K562 (cell line): Measurements from ENCODE around the gene ZNF566. TPM values are rescaled to one million over a fixed set of nuclear protein-coding genes. Genes with fewer than 3 reads are reported as not detected.

Experiments used
- ATAC-seq: fragments of 200-7000 bp; cut with Tn5 transposase; 3 replicates; pipeline ENCODE4 v1.9.1; 2020; ENCODE audit warnings: moderate library complexity
- BruUV-seq: library from RNA; stranded (reverse); fragments of 400-500 nt; replicated peaks from 2 replicates; lab custom pipeline; 2021; lab: Mats Ljungman, UMichigan
- CTCF ChIA-PET: fragments of 300-600 bp; formaldehyde crosslinking; extraction: SDS; loops from one replicate; lab custom pipeline; 2021; ENCODE audit warnings: low intra/inter-chr PET ratio; lab: Yijun Ruan, JAX
- POLR2A ChIA-PET: fragments of 300-600, 350-650 bp; sonication (Branson Sonifier 250); formaldehyde crosslinking; extraction: SDS; loops from one replicate; lab custom pipeline; 2021; ENCODE audit warnings: antibody characterized with exemption, inconsistent platforms; lab: Yijun Ruan, JAX
- DNase-seq, 4 experiments: peaks; one replicate each; pipeline versions ENCODE4 v3.0.0 to v3.0.0-alpha.2; 2011 to 2018; ENCODE audit warnings: low spot score in 3 of 4, mixed read lengths in 3 of 4; ENCODE audit errors: extremely low read depth in 1 of 4
- FAIRE-seq: peaks from 2 replicates; lab custom pipeline; 2011; peaks lifted over from hg19 to GRCh38; lab: Jason Lieb, UNC
- H2AFZ ChIP-seq: 2 replicates; pipeline ENCODE4 v1.6.0; 2011; ENCODE audit warnings: low read depth, low read length, control low read depth, inconsistent platforms
- H3K27ac ChIP-seq: fragments of 200-600 bp; 3 replicates; pipeline ENCODE4 v1.8.0; 2011; ENCODE audit warnings: low read depth, mild to moderate bottlenecking, control low read depth, inconsistent platforms, low read length, moderate library complexity, mixed read lengths; ENCODE audit errors: extremely low read depth
- H3K27me3 ChIP-seq, 2 experiments: fragments of 300-600 bp in 1 of 2; 2 replicates in 1 of 2; 3 replicates in 1 of 2; pipeline versions ENCODE4 v1.6.0 to v1.8.0; 2011; ENCODE audit warnings: inconsistent platforms in 2 of 2, low read length in 2 of 2, mild to moderate bottlenecking in 1 of 2, mixed read lengths in 1 of 2, moderate library complexity in 1 of 2; ENCODE audit not compliant: control insufficient read depth in 2 of 2, insufficient read depth in 2 of 2
- H3K36me3 ChIP-seq: fragments of 300-600 bp; 3 replicates; pipeline ENCODE4 v1.8.0; 2011; ENCODE audit warnings: mild to moderate bottlenecking, low read length, inconsistent platforms; ENCODE audit not compliant: control insufficient read depth, insufficient read depth
- H3K4me1 ChIP-seq, 2 experiments: fragments of 200-600 bp in 1 of 2; replicated peaks in 1 of 2; 2 replicates in 1 of 2; 3 replicates in 1 of 2; pipeline versions ENCODE4 v1.5.1 to v1.8.0; 2011; ENCODE audit warnings: inconsistent platforms in 2 of 2, low read length in 2 of 2, mild to moderate bottlenecking in 1 of 2, mixed read lengths in 1 of 2, moderate library complexity in 1 of 2; ENCODE audit not compliant: control insufficient read depth in 2 of 2, insufficient read depth in 2 of 2
- H3K4me2 ChIP-seq: 2 replicates; pipeline ENCODE4 v1.6.1; 2011; ENCODE audit warnings: low read length, control low read depth, inconsistent platforms, mixed read lengths; ENCODE audit not compliant: insufficient read depth
- H3K4me3 ChIP-seq: fragments of 200-600 bp; sonication (generic), shearing (Covaris generic); 2 replicates; pipeline ENCODE4 v1.5.1; 2016; ENCODE audit warnings: control low read depth, inconsistent platforms
- H3K79me2 ChIP-seq: fragments of 200-600 bp; 3 replicates; pipeline ENCODE4 v1.8.0; 2011; ENCODE audit warnings: low read length, inconsistent platforms; ENCODE audit not compliant: control insufficient read depth, insufficient read depth
- H3K9ac ChIP-seq, 2 experiments: 2 replicates each; pipeline versions ENCODE4 v1.6.0 to v1.6.1; 2011; ENCODE audit warnings: low read depth in 2 of 2, low read length in 2 of 2, control low read depth in 1 of 2, inconsistent platforms in 1 of 2, mild to moderate bottlenecking in 1 of 2, mixed read lengths in 1 of 2; ENCODE audit not compliant: insufficient read depth in 1 of 2
- H3K9me1 ChIP-seq: one replicate; pipeline ENCODE4 v1.6.0; 2011; ENCODE audit warnings: inconsistent platforms, mild to moderate bottlenecking, low read length, moderate library complexity; ENCODE audit not compliant: control insufficient read depth, insufficient read depth
- H3K9me3 ChIP-seq: replicated peaks from 2 replicates; pipeline ENCODE4 v1.5.1; 2011; ENCODE audit warnings: low read depth, low read length, inconsistent platforms; ENCODE audit not compliant: control insufficient read depth, insufficient read depth
- H4K20me1 ChIP-seq: replicated peaks from 2 replicates; pipeline ENCODE4 v1.6.1; 2011; ENCODE audit warnings: low read length, inconsistent platforms, mixed read lengths; ENCODE audit not compliant: control insufficient read depth, insufficient read depth
- ATF1 ChIP-seq, 2 experiments: fragments of 450-650 bp in 1 of 2; IDR thresholded peaks; 2 replicates each; pipeline ENCODE4 v1.6.1; 2016; ENCODE audit warnings: missing compliant biosample characterization in 1 of 2, missing genetic modification characterization in 1 of 2
- EGR1 ChIP-seq: fragments of 450-650 bp; conservative IDR thresholded peaks from 2 replicates; pipeline ENCODE4 v1.6.1; 2017; ENCODE audit warnings: mild to moderate bottlenecking
- HNRNPH1 ChIP-seq: fragments of 200-400 bp; formaldehyde crosslinking; optimal IDR thresholded peaks from 2 replicates; pipeline ENCODE3; 2017; ENCODE audit warnings: low read depth, mild to moderate bottlenecking, low read length, moderate library complexity
- HSF4 ChIP-seq: fragments of 250-450 bp; sonication (Bioruptor Pico); IDR thresholded peaks from 2 replicates; pipeline ENCODE4 v2.1.2; 2022; ENCODE audit warnings: mild to moderate bottlenecking, moderate library complexity, borderline replicate concordance
- POLR2AphosphoS5 ChIP-seq: IDR thresholded peaks from 2 replicates; pipeline ENCODE4 v1.6.1; 2011; ENCODE audit warnings: mild to moderate bottlenecking, low read depth, low read length, moderate library complexity; ENCODE audit not compliant: control insufficient read depth, insufficient read depth
- TEAD2 ChIP-seq: fragments of 450-650 bp; IDR thresholded peaks from 2 replicates; pipeline ENCODE4 v1.6.1; 2016; ENCODE audit warnings: missing genetic modification characterization, control low read depth, missing compliant biosample characterization
- TGIF2 ChIP-seq: sonication (generic); formaldehyde crosslinking; IDR thresholded peaks from 2 replicates; pipeline ENCODE4 v1.8.1; 2022; ENCODE audit warnings: mild to moderate bottlenecking, missing genetic modification reagents, moderate library complexity
- TOE1 ChIP-seq, 2 experiments: fragments of 450-650 bp in 1 of 2; sonication (generic) in 1 of 2; formaldehyde crosslinking in 1 of 2; IDR thresholded peaks; 2 replicates each; pipeline versions ENCODE4 v1.7.1 to v1.8.0; 2016 to 2022; ENCODE audit warnings: borderline replicate concordance in 2 of 2, mild to moderate bottlenecking in 2 of 2, antibody characterized with exemption in 1 of 2, inconsistent platforms in 1 of 2, low read depth in 1 of 2, missing genetic modification reagents in 1 of 2, moderate library complexity in 1 of 2
- ZNF12 ChIP-seq: sonication (generic); formaldehyde crosslinking; IDR thresholded peaks from 2 replicates; pipeline ENCODE4 v1.4.0; 2020; ENCODE audit warnings: mild to moderate bottlenecking, missing genetic modification reagents
- WGBS: fragments of 100-300 bp; shearing (Covaris generic); methylation state at CpG from one replicate; pipeline ENCODE4 v1.1.6; 2016; ENCODE audit warnings: low coverage, mixed read lengths; ENCODE audit not compliant: insufficient coverage; ENCODE audit errors: missing lambda C conversion rate; 5-methylcytosine and 5-hydroxymethylcytosine counted together
- in situ Hi-C: fragments of 300-500 bp; cut with MboI; formaldehyde crosslinking; loops from 4 replicates; pipeline ENCODE4 v1.15.0; 2018; ENCODE audit warnings: inconsistent platforms, mixed read lengths
- intact Hi-C: fragments of 100-400 bp; cut with micrococcal nuclease; formaldehyde crosslinking; loops from 2 replicates; pipeline ENCODE4 v1.14.2; 2022
- polyA plus RNA-seq, 8 experiments: library from polyadenylated mRNA; depleted of rRNA in 4 of 8; stranded (reverse) in 5 of 8; unstranded in 3 of 8; fragments of >200 nt; fragmentation: Nextera tagmentation in 2 of 8; fragmentation: Illumina TruSeq in 1 of 8; extraction: Ambion mirVana in 2 of 8; extraction: Trizol in 1 of 8; gene quantifications; 2 replicates each; pipeline versions ENCODE4 v1.2.1 to v1.2.3, GENCODE V29; 2011 to 2014; ENCODE audit warnings: inconsistent platforms in 1 of 8, missing spikeins in 1 of 8
- total RNA-seq, 7 experiments: library from RNA; depleted of rRNA in 6 of 7; stranded (reverse); fragments of >200 nt in 6 of 7; fragmentation: Illumina TruSeq in 2 of 7; extraction: Trizol in 2 of 7; gene quantifications; 2 replicates each; pipeline versions ENCODE4 v1.2.1 to v1.2.3, GENCODE V29; 2011 to 2021; ENCODE audit warnings: low replicate concordance in 1 of 7
- TF ChIP-seq, protein P1 (sequence below): fragments of 450-650 bp; IDR thresholded peaks from one replicate; pipeline ENCODE4 v1.6.1; 2018; ENCODE audit warnings: mild to moderate bottlenecking, moderate library complexity; ENCODE audit not compliant: partially characterized antibody

The ZNF566 gene
- total and polyA plus RNA-seq, 9 of the 15 experiments (the other 6 are each of a cell fraction or from before 2014, with no cell fraction given): 5.5 to 11.4 (median 9.7) TPM

DNA sequence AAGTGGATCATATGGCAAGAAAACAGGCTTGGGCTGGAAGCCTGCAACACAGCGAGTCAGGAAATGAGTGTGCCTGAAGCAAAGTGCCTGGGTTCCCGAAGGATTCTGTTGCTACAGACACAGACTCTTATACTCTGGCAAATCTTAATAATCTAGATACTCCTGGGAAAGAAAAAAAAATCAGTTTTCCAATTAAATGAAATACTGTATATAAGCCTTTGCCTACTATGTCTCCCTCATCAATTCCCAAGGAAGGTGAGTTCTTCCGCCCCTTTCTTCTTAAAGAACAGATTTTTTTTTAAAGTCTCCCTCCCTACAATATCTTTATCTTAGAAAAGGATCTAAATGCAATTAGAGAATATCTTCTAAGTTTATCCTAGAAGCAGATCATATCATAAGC lies 81.3 kb downstream of the ZNF566 start:
- H3K27me3 ChIP-seq: no peaks in the 10 kb centered on the region
- intact Hi-C loops: no loop called here
- FAIRE-seq: no peak
- TF ChIP-seq, protein P1, sequence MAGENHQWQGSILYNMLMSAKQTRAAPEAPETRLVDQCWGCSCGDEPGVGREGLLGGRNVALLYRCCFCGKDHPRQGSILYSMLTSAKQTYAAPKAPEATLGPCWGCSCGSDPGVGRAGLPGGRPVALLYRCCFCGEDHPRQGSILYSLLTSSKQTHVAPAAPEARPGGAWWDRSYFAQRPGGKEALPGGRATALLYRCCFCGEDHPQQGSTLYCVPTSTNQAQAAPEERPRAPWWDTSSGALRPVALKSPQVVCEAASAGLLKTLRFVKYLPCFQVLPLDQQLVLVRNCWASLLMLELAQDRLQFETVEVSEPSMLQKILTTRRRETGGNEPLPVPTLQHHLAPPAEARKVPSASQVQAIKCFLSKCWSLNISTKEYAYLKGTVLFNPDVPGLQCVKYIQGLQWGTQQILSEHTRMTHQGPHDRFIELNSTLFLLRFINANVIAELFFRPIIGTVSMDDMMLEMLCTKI: no peak
- TF ChIP-seq POLR2AphosphoS5 (no peak), TGIF2 (no peak), HNRNPH1 (no peak)
- peaks cover 34% of the 10 kb centered on the region; the same call in 1 of the 3 replicates for H3K36me3 ChIP-seq
- in situ Hi-C loops: no loop called here
- H3K4me1 ChIP-seq: no peaks in the 10 kb centered on the region
- H3K27ac ChIP-seq: no peak overlapping the region
- no peak overlapping the region for H3K4me3 ChIP-seq
- ChIA-PET CTCF (no interaction called here), POLR2A (no interaction called here)
- H3K79me2 ChIP-seq: peaks cover 5% of the 10 kb centered on the region; the same call in 1 of the 3 replicates
- H3K9ac ChIP-seq: no peak overlapping the region
- H3K4me2 ChIP-seq: no peak overlapping the region
- whole genome bisulfite sequencing: 16% methylated on average over 3 of the region's 3 CpGs
- no peaks in the 10 kb centered on the region for H3K9me1 ChIP-seq
- BruUV-seq: no TSS peak
- no peaks in the 10 kb centered on the region for H3K9me3 ChIP-seq
- no peak for DNase-seq
- no peak for ATAC-seq
- no peaks in the 10 kb centered on the region for H4K20me1 ChIP-seq
- no peak overlapping the region for H2AFZ ChIP-seq

DNA sequence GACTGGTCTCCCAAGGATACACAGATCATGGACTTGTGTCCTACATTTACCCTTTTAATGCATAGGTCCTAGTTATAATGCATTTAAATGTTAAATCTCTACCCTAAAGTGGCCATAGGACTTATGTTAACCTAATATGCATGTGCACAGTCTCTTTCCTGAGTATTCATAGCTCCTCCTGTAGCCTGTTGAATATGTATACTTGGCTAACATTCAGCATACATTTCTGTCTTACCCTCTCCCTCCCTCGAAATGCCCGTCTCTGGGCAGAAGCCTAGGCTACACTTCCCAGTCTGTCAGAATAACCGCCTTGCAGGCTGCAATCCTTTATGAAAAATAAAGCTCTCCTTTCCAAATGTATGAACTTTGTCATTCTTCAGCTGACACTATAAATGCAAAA lies 84.9 kb downstream of the ZNF566 start:
- H3K79me2 ChIP-seq: no peaks in the 10 kb centered on the region
- no peaks in the 10 kb centered on the region for H3K9me3 ChIP-seq
- no peaks in the 10 kb centered on the region for H3K4me1 ChIP-seq
- no peak overlapping the region for H3K27ac ChIP-seq
- ATAC-seq (no peak), DNase-seq (no peak), FAIRE-seq (no peak)
- intact Hi-C loops (no loop called here), in situ Hi-C loops (no loop called here)
- no TSS peak for BruUV-seq
- H3K36me3 ChIP-seq: peaks cover 31% of the 10 kb centered on the region; the same call in 1 of the 3 replicates
- no peaks in the 10 kb centered on the region for H3K27me3 ChIP-seq
- CTCF ChIA-PET: no interaction called here
- H3K4me3 ChIP-seq: no peak overlapping the region
- POLR2A ChIA-PET: interaction anchor here (1.0 kb wide), 1 partner anchor 10 kb away, joined by 4 read pairs; no protein-coding TSS in a partner anchor
- no peak overlapping the region for H2AFZ ChIP-seq
- 30% methylated on average over 3 of the region's 3 CpGs for WGBS
- no peak overlapping the region for H3K4me2 ChIP-seq
- H3K9ac ChIP-seq: no peak overlapping the region
- H4K20me1 ChIP-seq: no peaks in the 10 kb centered on the region
- no peaks in the 10 kb centered on the region for H3K9me1 ChIP-seq
- TF ChIP-seq TOE1 (IDR thresholded peaks at IDR 0.05; ENCODE audit: borderline replicate concordance) (no peak), TOE1 (CRISPR knock-in tag; IDR thresholded peaks at IDR 0.05; ENCODE audit: borderline replicate concordance, low read depth) (no peak), TEAD2 (tag) (no peak), ATF1 (CRISPR knock-in tag; IDR thresholded peaks at IDR 0.05) (no peak), ATF1 (tag; IDR thresholded peaks at IDR 0.05) (no peak), ZNF12 (CRISPR knock-in tag) (no peak), HSF4 (CRISPR knock-in tag) (no peak), EGR1 (no peak)
